Mesendoderm (in vitro differentiated cells): ENCODE results near the gene PBX1.

Experiments used
- DNase-seq: peaks from one replicate; pipeline ENCODE4 v3.0.0; 2013
- H2AK5ac ChIP-seq: 2 replicates; pipeline ENCODE4 v1.6.1; 2013; ENCODE audit warnings: low read length, inconsistent platforms
- H2BK120ac ChIP-seq: 2 replicates; pipeline ENCODE4 v1.6.1; 2013; ENCODE audit warnings: low read depth, mild to moderate bottlenecking, low read length, moderate library complexity, mixed read lengths
- H2BK15ac ChIP-seq: replicated peaks from 2 replicates; pipeline ENCODE4 v1.6.1; 2013; ENCODE audit warnings: low read depth, mild to moderate bottlenecking, moderate library complexity
- H2BK5ac ChIP-seq: 2 replicates; pipeline ENCODE4 v1.6.1; 2013; ENCODE audit warnings: low read length, inconsistent platforms
- H3K18ac ChIP-seq: 2 replicates; pipeline ENCODE4 v1.6.1; 2013; ENCODE audit warnings: mild to moderate bottlenecking, low read length, mixed read lengths
- H3K23ac ChIP-seq: one replicate; pipeline ENCODE4 v1.6.1; 2013; ENCODE audit warnings: low read length
- H3K27ac ChIP-seq: 2 replicates; pipeline ENCODE4 v1.5.1; 2013; ENCODE audit warnings: low read depth, mild to moderate bottlenecking, inconsistent platforms, low read length, moderate library complexity
- H3K27me3 ChIP-seq: 2 replicates; pipeline ENCODE4 v1.6.1; 2013; ENCODE audit warnings: low read length, control low read depth, mild to moderate bottlenecking, inconsistent platforms; ENCODE audit not compliant: insufficient read depth, poor library complexity
- H3K36me3 ChIP-seq: 2 replicates; pipeline ENCODE4 v1.6.1; 2013; ENCODE audit warnings: low read length, inconsistent platforms; ENCODE audit not compliant: control insufficient read depth, insufficient read depth
- H3K4ac ChIP-seq: one replicate; pipeline ENCODE4 v1.6.1; 2013; ENCODE audit warnings: low read depth, mild to moderate bottlenecking, low read length, moderate library complexity
- H3K4me1 ChIP-seq: 2 replicates; pipeline ENCODE4 v1.6.1; 2013; ENCODE audit warnings: low read depth, low read length, inconsistent platforms; ENCODE audit not compliant: control insufficient read depth
- H3K4me2 ChIP-seq: 2 replicates; pipeline ENCODE4 v1.6.1; 2013; ENCODE audit warnings: low read length
- H3K4me3 ChIP-seq: 2 replicates; pipeline ENCODE4 v1.5.1; 2013; ENCODE audit warnings: mild to moderate bottlenecking, low read length
- H3K56ac ChIP-seq: one replicate; pipeline ENCODE4 v1.6.1; 2013; ENCODE audit warnings: low read length
- H3K79me1 ChIP-seq: 2 replicates; pipeline ENCODE4 v1.6.1; 2013; ENCODE audit warnings: low read length, inconsistent platforms
- H3K79me2 ChIP-seq: 2 replicates; pipeline ENCODE4 v1.6.1; 2013; ENCODE audit warnings: mild to moderate bottlenecking, low read length; ENCODE audit not compliant: control insufficient read depth, insufficient read depth
- H3K9ac ChIP-seq: 2 replicates; pipeline ENCODE4 v1.6.1; 2013; ENCODE audit warnings: low read length, inconsistent platforms
- H4K5ac ChIP-seq: one replicate; pipeline ENCODE4 v1.6.1; 2013; ENCODE audit warnings: low read length
- H4K8ac ChIP-seq: one replicate; pipeline ENCODE4 v1.6.1; 2013; ENCODE audit warnings: low read depth, mild to moderate bottlenecking, control low read depth, low read length, moderate library complexity
- WGBS: extraction: QIAGEN DNeasy Blood & Tissue Kit; methylation state at CpG from one replicate; pipeline ENCODE4 v1.1.7; 2013; ENCODE audit warnings: low lambda C conversion rate, missing lambda C conversion rate; ENCODE audit not compliant: insufficient coverage; ENCODE audit errors: extremely low coverage; 5-methylcytosine and 5-hydroxymethylcytosine counted together

Gene PBX1

DNA sequence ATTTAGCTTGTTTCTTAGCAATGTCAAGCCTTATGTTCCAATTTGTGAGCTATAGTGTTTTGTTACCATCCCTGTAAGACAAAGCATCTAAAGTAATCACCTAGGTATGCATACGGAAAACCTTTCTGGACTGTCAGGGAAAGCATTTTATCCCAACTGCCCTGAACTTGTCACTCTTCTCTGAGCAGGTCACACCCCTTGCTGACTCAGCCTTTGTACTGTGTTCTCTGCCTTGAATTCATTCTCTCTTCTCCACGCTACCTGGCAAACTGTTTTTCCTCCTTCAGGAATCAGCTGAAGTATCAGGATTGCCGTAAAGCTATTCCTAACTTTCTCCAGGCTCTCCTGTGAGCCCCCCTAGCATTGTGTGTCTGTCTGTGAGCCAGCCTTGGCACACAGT lies 54.2 kb downstream of the PBX1 start:
- H2AK5ac ChIP-seq: no peak overlapping the region
- WGBS: no CpG with 5 or more reads among the region's 3 CpGs
- no peak overlapping the region for H4K5ac ChIP-seq
- no peak overlapping the region for H2BK120ac ChIP-seq
- peak overlapping the region; percentile 4 for H3K9ac ChIP-seq
- H3K27me3 ChIP-seq: no peaks in the 10 kb centered on the region
- no peak overlapping the region for H3K23ac ChIP-seq
- peaks cover 17% of the 10 kb centered on the region for H3K79me2 ChIP-seq
- H3K18ac ChIP-seq: no peak overlapping the region
- peaks cover 10% of the 10 kb centered on the region for H3K79me1 ChIP-seq
- H3K4me3 ChIP-seq: no peak overlapping the region
- peak; percentile 66 for DNase-seq
- no peak overlapping the region for H3K4ac ChIP-seq
- peaks cover 8% of the 10 kb centered on the region for H3K4me1 ChIP-seq
- H3K4me2 ChIP-seq: no peak overlapping the region
- H2BK5ac ChIP-seq: no peak overlapping the region
- no peak overlapping the region for H4K8ac ChIP-seq
- no peak overlapping the region for H3K27ac ChIP-seq
- H2BK15ac ChIP-seq: no peak overlapping the region
- H3K56ac ChIP-seq: no peak overlapping the region
- H3K36me3 ChIP-seq: no peaks in the 10 kb centered on the region

DNA sequence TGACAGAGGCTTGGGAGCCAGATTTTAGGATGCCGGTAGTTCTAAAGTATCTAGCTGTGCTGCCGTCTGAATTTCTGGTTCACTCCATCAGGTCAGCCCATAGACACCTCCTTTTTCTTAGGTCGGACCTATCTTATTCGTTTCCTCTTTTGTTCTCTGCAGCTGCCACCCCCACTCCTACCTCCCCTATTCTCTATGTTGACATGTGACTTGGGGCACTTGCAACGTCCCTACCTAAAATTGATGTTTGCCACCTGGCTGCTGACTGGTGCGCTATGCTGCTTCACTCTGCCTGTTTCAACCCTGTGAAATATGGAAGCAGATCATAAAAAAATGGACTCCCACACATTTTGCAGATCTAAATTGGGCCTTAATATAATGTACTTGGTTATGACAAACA lies 55.3 kb downstream of the PBX1 start:
- no peak overlapping the region for H3K18ac ChIP-seq
- no peak overlapping the region for H3K4me3 ChIP-seq
- no CpG with 5 or more reads among the region's 6 CpGs for WGBS
- H2BK120ac ChIP-seq: no peak overlapping the region
- no peak overlapping the region for H2AK5ac ChIP-seq
- H3K23ac ChIP-seq: no peak overlapping the region
- peaks cover 12% of the 10 kb centered on the region for H3K79me1 ChIP-seq
- no peak overlapping the region for H3K56ac ChIP-seq
- no peak overlapping the region for H3K9ac ChIP-seq
- H3K27ac ChIP-seq: no peak overlapping the region
- H4K5ac ChIP-seq: no peak overlapping the region
- H3K4me1 ChIP-seq: peaks cover 8% of the 10 kb centered on the region
- DNase-seq: no peak
- H3K4me2 ChIP-seq: no peak overlapping the region
- no peak overlapping the region for H2BK15ac ChIP-seq
- H2BK5ac ChIP-seq: no peak overlapping the region
- H3K4ac ChIP-seq: no peak overlapping the region
- no peak overlapping the region for H4K8ac ChIP-seq
- peaks cover 19% of the 10 kb centered on the region for H3K79me2 ChIP-seq
- H3K27me3 ChIP-seq: no peaks in the 10 kb centered on the region
- no peaks in the 10 kb centered on the region for H3K36me3 ChIP-seq

DNA sequence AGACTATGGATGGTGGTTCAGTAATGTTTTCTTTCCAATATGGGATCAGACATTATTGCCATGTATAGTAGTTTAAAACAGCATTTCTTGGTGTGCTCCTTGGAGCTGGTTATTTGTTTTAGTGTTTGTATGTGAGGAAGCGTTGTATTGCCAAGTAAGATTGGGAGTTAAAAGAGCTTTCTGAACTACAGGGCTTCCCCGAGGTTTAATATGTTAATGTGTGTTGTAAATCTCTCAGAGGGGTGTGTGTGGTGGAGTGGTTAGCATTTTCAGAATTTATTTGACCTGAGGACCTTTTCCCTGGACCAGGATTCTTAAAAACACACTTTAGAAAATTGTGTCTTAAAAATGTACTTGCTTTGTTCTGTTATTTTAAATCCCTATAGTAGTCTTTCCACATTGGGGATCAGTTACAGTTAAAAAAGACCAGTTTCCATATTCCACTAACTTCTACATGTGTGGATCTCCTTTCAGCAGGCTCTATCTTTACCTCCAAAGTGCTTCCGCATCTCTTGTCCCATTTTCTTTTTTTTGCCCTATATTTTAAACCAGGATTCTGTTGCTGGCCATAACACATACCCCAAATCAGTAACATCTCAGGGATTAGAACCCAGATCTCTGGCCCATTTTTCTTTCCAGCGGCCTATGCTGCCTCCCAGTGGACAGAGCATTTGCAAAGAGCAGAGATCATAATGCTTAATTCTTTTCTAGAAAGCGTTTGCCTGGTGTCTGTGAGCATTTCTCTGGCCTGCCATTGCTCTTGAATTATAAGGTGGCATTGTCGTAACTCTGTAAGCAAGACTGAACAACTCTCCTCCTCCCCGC lies 58.6 kb downstream of the PBX1 start:
- Histone ChIP-seq H3K27ac (no peak overlapping the region), H3K9ac (no peak overlapping the region), H4K5ac (no peak overlapping the region), H3K23ac (no peak overlapping the region), H3K27me3 (no peaks in the 10 kb centered on the region), H2BK15ac (no peak overlapping the region), H3K79me1 (peaks cover 14% of the 10 kb centered on the region), H3K79me2 (peaks cover 18% of the 10 kb centered on the region), H3K4me1 (peaks cover 3% of the 10 kb centered on the region), H3K4me3 (no peak overlapping the region), H3K36me3 (no peaks in the 10 kb centered on the region), H4K8ac (no peak overlapping the region), H2BK5ac (no peak overlapping the region), H3K18ac (no peak overlapping the region), H2BK120ac (no peak overlapping the region), H3K56ac (peak overlapping the region; percentile 39), H3K4ac (peak overlapping the region; percentile 64), H3K4me2 (no peak overlapping the region), H2AK5ac (no peak overlapping the region)
- peak; percentile 83 for DNase-seq
- WGBS: no CpG with 5 or more reads among the region's 7 CpGs

DNA sequence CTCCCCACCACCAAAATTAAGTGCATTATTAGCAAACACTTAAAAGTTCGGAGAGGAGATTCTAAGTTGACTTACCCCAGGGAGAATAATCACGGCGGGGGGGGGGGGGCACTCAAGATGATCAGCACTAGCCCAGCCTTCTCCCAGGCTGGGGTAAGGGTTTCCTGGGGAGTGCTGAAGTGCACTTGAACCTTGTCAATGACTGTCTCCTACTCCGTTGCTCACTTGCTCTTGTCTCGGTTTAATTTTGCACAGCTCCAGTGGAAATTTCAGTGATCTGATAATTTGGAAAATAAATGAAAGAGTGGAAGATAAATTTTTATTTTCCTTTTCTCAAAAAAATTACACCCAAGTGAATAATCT lies 59.2 kb downstream of the PBX1 start:
- H3K27ac ChIP-seq: no peak overlapping the region
- no peak overlapping the region for H3K9ac ChIP-seq
- H2BK5ac ChIP-seq: no peak overlapping the region
- no CpG with 5 or more reads among the region's 5 CpGs for WGBS
- no peaks in the 10 kb centered on the region for H3K36me3 ChIP-seq
- no peaks in the 10 kb centered on the region for H3K27me3 ChIP-seq
- H2BK120ac ChIP-seq: no peak overlapping the region
- H3K23ac ChIP-seq: no peak overlapping the region
- no peak overlapping the region for H3K18ac ChIP-seq
- H3K4me2 ChIP-seq: no peak overlapping the region
- H3K56ac ChIP-seq: no peak overlapping the region
- H4K8ac ChIP-seq: no peak overlapping the region
- H3K79me2 ChIP-seq: peaks cover 18% of the 10 kb centered on the region
- no peak for DNase-seq
- H2BK15ac ChIP-seq: no peak overlapping the region
- H4K5ac ChIP-seq: no peak overlapping the region
- peaks cover 3% of the 10 kb centered on the region for H3K4me1 ChIP-seq
- H3K4ac ChIP-seq: no peak overlapping the region
- H3K4me3 ChIP-seq: no peak overlapping the region
- H3K79me1 ChIP-seq: peaks cover 14% of the 10 kb centered on the region
- H2AK5ac ChIP-seq: no peak overlapping the region

DNA sequence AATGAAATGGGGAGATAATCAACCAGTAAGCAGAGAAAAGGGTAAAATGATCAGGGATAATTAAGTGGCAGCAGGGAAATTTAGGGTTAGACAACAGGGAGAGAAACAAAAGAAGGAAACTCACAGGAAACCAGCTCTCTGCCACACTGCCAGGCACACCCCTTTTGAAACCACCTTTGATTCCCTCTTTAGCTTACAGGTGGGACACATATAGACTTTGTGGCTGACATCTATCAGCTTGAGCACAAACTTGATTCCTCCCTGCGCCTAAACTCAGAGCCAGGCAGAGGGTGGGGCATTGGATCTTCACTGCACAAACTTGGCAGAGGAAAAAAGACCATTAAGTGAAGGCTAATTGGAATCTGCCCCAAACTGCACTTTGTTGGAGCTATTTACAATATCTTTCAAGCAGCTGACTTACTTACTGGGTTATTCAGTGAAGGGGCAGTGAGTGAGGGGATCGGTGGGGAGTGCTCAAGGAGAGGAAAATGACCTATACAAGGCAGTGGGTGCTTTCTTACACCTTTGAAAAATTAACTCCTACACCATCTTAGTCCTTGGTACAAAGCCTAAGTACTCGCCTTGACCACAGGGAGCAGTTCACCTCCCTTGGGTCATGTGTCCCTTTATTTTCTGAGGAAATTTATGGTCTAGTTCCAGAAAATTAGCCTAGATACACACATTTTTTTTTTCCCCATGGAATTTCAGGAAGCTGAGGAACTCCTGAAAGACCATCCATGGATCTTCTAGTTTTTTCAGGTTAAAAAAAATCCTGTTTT lies 60.2 kb downstream of the PBX1 start:
- Histone ChIP-seq H3K4me2 (no peak overlapping the region), H3K4ac (no peak overlapping the region), H2BK5ac (no peak overlapping the region), H3K36me3 (no peaks in the 10 kb centered on the region), H3K79me1 (peaks cover 10% of the 10 kb centered on the region), H3K56ac (peak overlapping the region; percentile 54), H3K23ac (no peak overlapping the region), H4K8ac (no peak overlapping the region), H3K27me3 (no peaks in the 10 kb centered on the region), H3K4me3 (no peak overlapping the region), H3K18ac (no peak overlapping the region), H4K5ac (no peak overlapping the region), H2BK120ac (no peak overlapping the region), H2BK15ac (no peak overlapping the region), H3K4me1 (peaks cover 3% of the 10 kb centered on the region), H2AK5ac (no peak overlapping the region), H3K9ac (no peak overlapping the region), H3K27ac (no peak overlapping the region), H3K79me2 (peaks cover 12% of the 10 kb centered on the region)
- DNase-seq: no peak
- WGBS: no CpG with 5 or more reads among the region's 3 CpGs
